ENCODE data around the gene STK10.

GRCh38 chr5:172223901-172224873 lies 36.2 kb upstream of the STK10 start:
- no peak for TF ChIP-seq POLR2A (IDR thresholded peaks at IDR 0.05)
- TF ChIP-seq CTCF (IDR thresholded peaks at IDR 0.05 in 4 of 5, conservative IDR thresholded peaks at IDR 0.05 in 1 of 5) = no peak
